GM10847 (cell line): ENCODE measurements around the gene PNPLA2.

ENCODE experiments used
- POLR2A ChIP-seq: IDR thresholded peaks from 2 replicates; pipeline ENCODE4 v1.6.1; 2011; ENCODE audit not compliant: insufficient read length; ENCODE audit errors: extremely low read depth

The PNPLA2 gene

DNA sequence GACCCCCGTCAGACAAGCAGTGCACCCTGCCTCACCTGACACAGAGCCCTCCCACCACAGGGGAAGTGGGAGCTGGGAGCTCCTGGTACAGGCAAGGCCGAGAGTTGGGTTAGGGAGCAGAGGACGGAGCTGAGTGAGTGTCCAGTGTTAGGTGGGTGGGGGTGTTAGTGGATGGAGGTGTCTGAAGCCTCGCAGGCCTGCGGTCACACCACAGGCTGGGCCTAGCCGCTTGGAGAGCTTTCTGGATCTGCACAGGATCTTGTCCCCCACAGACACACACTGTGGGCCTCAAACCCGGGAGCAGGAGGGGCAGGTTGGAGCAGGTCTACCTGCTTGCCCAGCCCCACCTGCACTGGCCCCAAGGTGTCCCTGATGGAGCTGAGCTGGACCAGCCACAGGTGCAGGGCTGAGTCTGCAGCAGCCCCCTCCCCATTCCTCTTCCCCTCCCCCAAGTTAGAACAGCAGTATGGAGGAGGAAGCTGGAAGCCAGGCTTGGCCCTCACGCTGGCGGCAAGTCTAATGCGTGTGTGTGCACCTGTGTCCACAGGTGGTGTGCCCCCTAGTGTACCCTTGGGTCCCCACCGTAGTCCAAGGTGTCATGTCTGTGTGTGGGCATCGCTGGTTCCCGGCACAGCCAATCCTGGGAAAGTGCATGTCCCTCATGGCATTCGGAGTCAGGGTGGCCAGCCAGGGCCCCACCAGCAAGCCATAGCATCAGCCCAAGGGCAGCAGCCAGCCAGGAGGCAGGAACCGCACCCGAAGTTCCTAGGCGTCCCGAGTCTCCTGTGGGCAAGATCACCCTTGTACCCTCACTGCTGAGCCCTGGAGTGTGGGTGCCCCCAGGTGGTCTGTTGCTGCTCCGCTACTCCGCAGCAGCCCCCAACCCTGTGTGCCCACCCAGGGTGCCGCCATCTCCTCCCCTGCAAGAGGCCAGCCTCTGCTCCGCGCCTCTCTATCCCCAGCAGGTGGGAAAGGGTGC is 39.4 kb upstream of the PNPLA2 start:
- TF ChIP-seq POLR2A = no peak

DNA sequence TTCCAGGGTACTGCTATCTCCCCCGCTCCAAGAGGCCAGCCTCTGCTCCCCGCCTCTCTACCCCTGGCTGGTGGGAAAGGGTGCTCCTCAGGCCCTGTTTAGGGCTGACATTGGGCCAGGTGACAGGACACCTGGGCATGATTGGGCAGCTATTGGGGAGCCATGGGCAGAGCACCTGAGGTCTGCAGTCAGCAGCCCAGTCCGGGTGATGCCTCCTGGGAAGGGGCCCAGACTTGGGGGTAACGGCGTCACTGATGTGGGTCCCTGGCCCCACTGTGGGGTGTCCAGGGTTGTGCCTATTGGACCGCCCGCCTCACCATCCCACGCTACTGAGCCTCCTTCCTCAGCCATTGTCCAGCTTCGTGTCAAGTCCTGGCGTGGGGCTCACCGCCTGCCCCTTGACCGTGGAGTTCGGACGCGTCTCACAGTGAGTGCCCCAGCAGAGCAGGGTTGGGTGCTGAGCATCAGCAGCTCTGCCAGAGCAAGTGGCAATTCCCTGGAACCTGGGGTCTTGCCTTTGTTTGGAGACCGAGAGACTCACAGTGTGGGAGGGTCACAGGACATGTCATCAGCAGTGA is 38.7 kb upstream of the PNPLA2 start:
- TF ChIP-seq POLR2A = no peak

DNA sequence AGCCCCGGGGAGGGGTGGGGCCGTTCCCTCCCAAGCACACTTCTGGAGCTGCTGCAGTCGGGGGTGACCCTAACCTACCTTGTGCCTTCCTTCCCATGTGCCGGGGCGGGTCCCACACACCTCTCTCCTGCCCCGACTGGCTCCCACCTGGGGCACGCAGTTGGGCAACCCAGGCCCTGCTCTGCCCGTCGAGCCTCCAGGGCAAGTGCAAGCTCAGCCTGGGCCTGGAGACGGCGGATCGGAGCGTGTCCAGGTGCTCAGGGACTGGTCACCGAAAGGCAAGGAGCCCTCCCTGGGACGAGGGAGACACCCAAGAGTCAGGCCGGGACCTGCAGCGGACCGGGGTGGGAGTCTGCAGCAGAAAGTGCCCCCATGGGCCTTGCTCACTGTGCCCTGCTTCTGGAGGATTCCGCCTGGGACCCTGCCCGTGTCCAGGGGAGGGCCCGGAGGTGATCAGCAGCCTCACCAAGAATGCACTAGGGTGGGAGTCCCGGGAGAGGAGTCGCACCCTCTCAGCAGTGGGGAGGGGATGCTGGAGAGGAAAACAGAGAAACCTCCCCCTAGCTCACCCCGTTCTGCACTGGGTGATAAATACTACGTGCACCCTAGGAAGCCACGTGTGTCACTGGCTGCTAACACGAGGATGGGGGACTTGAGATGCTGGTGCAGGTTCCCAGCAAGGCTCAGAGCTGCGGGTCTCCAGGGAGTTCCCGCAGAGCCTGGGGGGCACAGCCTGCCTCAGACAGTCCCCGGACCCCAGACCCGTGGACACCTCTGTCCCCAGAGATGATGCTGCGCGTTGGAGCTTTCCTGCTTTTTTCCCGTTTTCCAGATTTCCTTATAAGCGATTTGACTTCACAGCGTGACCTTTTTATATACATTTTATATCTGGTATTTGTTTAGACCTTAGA is 36.2 kb upstream of the PNPLA2 start:
- TF ChIP-seq POLR2A = no peak

DNA sequence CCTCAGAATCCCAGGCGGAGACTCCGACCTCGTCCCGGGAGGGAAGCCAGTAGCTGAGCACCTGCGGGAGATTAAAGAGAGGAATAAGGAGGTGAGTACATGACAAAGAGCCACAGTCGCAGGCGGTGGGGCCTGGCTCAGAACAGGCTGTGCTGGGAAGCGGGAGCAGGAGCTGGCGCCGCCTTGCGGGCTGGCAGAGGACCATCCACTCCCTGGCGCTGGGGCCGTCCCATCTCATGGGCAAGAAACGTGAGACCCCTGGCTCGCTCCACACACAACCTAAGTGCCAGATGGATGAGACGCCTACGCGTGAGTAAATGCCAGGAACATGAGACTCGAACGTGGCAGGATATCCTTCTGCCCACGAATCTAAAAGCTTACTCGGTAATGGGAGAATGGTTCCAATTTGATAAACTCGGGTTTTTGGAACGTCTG is 35.1 kb upstream of the PNPLA2 start:
- TF ChIP-seq POLR2A = no peak

DNA sequence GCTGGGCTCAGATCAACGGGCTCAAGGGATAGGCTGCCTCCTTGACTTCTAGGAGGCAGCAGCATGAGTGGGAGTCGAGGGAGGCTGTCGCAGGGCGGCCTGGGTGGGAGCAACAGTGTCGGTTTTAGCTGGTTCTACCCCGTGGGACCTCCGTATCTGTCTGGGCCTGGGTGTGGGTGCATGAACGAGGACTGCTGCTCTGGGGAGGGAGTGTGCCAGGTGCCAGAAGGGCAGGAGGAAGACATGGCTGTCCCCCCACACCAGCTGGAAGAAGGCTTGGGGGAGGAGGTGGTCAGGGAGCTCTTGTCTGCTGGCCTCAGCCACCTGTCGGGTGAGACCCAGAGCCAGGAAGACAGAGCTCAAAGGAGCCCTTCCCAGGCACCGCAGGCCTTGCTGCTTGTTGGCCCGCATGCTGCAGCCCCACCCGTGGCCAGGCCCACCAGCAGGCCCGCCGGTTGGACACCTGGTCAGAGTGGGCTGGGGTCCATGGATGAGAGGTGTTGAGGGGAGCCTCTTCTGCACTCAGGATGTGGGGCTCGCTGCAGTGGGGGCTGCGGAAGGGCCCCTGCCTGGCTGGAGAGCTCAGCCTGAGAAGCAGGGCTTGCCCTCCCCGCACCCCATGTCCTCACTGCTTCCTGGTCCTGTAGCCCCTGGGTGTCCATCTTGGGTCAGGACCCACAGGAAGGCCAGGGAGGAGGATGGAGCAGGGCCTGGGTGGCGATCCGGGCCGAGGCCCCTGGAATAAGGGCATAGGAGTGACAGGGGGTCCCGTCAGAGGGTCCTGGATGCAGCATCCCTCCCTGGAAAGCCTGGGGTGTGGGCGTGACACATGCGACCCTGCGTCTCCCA is 32.3 kb upstream of the PNPLA2 start:
- no peak for TF ChIP-seq POLR2A

DNA sequence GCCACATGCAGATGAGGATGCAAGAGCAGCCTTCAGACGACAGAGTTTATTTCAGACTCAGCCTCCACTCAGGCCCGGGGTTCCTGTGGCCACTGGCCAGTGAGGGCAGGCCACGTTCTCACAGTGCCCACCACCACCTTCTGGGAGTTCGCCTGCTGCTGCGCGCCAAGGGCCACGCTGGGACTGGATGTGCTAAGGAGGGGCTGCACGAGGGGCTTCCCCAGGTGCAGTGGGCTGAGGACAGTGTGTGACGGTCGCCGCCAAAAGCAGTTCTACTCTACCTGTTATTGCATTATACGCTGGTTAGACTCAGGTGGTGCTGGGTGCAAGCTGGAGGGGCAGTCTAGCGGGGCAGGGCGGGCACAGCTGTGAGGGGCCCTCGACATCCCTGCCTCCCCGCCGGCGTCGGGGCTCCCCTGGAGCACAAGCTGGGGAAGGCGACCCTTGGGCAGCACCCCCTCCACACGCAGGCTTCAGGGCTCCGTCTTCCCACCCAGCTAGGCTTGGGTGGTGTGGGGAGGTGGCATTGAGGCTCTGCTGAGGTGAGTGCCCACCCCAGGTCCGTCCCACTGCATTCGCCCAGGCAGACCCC is 31.5 kb upstream of the PNPLA2 start:
- TF ChIP-seq POLR2A = no peak

DNA sequence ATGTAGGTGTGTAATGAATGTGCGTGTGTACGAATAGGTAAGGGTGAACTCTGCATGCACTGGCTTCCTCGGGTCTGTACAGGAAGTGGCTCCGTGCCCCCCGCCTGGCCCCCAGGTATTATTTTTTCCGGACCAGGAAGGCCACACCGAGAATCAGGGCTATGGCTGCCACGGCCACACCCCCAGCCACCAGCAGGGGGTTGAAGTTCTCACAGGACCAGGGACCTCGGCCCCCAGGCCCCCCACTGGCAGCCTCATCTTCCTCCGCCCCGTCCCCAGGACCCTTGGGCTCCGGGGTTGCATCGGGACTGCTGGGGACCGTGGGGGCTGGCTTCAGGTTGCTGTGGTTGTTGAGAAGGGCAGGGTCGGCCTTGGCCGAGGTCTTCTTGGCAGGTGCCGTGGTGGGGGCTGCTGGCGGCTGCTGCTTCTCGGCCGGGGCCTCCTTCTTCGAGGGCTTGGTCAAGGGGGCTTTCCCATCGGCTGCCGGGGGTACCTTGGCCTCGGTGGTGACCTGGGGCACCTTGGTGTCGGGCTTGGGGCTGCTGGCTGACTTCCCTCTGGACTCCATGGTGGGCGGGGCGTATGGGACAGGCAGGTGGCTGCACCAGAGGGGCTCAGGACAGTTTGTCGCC is 30.6 kb upstream of the PNPLA2 start:
- TF ChIP-seq POLR2A = no peak

DNA sequence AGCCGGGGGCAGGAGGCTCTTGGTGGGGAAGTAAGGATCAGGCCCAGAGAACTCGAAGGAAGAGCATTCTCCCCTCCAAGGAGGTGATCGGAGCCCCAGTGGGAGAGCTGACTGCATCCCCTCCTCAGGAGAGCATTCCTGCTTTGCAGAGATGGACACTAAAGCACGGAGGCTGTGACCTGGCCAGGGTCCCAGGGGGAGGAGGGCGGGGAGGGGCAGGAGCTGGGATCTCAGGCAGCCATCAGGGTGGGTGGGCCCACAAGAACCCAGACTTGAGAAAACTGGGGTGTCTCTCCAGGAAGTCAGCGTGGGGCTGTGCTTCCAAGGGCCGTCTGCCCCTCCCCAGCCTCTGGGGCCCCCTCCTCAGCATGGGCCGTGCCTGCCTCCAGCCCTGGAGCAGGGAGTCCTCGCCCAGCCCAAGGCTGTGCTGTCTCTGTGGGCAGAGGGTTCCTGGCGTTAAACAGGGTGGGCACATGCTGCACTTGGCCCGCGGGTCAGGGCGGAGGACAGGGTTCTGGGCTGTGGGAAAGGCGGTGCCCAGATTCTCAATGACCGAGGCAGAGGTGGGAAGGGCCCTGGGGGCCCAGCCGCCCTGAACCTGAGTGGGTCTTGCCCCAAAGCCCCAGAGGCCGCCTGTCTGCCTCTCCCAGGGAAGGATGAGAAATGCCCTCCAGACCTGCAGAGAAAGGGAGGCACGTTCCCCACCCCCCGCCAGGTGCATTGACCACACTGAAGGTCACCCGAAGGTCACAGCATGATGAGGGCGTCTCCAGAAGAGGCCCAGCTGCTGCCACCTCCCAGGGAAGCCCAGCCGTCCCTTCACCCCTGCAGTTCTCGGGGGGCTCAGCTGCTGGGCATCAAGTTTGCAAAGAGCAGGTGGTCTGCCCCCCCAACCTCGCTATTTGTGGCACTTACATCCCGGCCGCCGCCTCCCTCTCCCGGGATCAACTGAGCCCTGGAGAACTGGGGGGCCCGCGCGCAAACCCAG is 29.5 kb upstream of the PNPLA2 start:
- no peak for TF ChIP-seq POLR2A

DNA sequence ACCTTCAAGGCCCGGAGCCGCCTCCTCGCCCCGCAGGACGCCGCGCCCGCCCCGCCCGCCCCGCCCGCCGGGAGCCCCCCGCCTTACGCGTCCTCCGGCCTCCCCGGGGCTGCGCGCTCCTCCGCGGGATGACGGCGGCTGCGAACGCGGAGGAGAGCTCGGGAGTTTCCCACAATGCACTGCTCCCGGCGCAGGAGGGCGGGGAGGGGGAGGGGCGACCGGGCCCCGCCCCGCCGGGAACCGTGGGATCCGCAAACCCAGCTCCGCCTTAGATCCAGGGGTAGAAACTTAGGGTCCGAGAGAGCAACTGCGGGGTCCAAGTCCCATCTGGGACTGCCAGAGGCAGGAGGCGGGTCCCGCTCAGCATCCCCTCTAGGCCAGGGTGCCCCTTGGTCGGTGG is 28.8 kb upstream of the PNPLA2 start, which contains the start of gene CEND1:
CEND1 (minus strand) TSS at position 148 of the 400 bp plus-strand sequence. CDS start 1,514 bp downstream, outside the sequence.
- no peak for TF ChIP-seq POLR2A

DNA sequence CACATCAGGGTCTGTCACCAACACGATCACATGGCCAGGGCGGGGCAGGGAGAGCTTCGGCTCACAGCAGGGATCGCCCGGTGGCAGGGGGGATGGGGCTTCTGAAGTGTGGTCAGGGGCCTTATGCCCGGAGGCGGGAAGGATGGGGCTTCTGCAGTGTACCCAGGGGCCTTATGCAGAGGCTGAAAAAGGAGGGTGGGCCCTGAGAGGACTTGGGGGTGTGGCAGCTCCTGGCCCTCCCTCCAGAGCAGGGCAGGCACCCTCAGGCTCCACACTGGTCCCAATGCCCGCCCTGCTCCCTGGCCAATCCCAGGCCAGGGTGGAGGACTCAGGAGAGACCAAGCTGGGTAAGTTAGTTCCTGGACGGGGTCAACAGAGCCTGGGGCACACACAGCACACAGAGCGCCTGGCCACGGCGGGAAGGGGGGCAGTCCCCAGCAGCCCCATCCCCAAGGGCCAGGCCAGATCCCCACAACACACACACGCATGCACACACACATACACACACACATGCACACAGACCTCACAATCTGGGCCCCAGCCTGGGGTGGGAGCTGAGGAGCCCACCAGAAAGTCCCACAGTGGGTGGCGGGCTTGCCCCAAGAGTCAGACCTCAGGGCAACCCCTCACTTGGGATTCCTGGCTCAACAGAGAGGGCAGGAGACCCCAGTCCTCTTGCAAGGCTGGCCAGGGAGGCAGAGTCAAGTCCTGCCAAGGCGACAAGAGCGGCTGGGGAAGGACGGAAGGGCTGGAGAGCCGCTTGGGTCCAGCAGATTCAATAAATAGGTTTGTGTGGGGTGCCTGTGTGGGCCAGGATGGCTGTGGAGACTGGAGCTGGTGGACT is 27.8 kb upstream of the PNPLA2 start:
- no peak for TF ChIP-seq POLR2A

DNA sequence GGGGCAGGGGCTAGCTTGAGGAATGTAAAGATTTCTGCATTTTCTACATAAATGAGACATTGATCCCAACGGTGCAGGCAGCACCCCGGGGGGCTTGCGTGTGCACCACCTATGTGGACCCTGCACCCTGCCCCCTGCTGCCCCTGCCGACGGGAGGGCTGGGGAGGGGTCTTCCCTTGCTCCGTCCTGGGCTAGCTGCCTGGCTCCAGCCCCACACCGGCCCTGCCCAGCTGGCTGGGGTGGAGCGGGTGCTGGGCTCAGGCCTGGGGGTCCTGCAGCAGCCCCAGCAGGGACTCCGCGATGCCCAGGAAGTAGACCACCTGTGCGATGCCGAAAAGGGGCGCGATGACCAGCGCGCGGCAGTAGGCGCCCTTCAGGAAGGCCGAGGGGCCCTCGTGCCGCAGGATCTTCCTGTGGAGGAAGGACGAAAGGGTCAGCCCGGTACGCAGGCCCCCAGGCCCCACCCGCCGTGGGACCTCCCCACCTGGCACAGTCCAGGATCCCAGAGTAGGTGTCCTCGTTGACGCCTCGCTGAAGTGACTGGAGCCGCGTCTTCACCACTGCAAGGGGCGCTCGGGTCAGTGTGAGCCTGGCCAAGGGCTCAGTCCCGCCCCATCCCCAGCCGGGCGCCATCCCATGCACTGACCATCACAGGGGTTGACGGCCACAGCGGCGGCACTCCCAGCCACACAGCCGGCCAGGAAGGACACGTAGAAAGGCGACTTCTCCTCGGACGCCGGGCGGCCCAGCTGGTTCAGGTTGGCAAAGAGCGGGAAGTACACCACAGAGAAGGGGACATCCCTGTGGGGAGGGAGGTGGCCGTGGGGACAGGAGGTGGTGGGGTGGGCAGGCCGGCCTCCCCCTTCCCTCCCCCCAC is 26.8 kb upstream of the PNPLA2 start:
- TF ChIP-seq POLR2A = no peak

DNA sequence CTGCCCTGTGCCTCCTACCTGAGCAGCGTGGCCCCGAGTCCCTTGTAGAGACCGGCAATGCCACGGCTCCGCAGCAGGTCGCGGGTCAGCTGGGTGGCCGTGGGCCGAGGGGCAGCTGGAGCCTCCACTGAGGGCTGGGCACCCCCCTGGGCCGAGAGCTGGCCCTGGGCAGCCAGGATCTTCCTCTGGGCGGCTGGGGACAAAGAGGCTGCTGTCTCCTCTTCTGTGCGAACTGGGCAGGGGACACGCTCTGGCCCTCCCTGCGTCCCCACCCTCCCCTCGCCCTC is 26.2 kb upstream of the PNPLA2 start:
- no peak for TF ChIP-seq POLR2A
